ENCODE measurements around the gene GMEB2.

GMEB2 gene

DNA sequence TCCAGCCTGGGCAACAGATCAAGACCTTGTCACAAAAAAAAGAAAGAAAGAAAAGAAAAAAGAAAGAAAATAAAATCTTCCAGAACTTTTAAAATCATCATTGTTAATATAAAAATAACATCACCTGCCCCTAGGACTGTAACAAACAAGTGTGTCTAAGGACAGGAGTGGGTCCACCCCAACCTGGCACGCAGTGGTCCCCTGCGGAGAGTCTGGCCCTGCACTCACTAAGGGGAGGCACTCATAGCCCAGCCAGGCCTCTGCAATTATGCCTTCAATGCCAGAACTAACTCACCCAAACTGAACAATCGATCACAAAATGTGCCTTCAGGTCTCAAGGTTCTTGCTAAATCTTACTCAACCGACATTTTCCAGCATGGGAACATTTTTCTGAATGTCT lies 4.8 kb downstream of the GMEB2 start:
- DNase-seq (ENCODE audit: extremely low spot score): no peak
- ChIA-PET CTCF (no interaction called here), POLR2A (no interaction called here)
- TF ChIP-seq CTCF (IDR thresholded peaks at IDR 0.05; ENCODE audit: control extremely low read depth, extremely low read depth, low read depth, missing control alignments): no peak

DNA sequence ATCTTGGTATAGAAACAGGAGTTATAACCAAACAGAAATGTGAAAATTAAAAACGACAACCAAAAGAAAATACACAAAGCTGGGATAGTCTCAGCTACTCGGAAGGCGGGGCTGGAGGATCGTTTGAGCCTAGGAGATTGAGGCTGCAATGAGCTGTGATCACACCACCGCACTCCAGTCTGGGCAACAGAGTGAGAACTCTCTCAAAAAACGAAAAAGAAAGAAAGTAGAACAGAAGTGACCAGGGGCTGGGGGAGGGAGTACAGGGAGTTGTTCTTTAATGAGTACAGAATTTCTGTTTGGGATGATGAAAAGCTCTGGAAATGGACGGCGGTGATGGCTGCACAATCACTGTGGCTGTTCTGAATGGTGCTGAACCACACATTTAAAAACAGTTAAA lies 5.9 kb downstream of the GMEB2 start:
- no peak for DNase-seq (ENCODE audit: extremely low spot score)
- no peak for TF ChIP-seq CTCF (IDR thresholded peaks at IDR 0.05; ENCODE audit: control extremely low read depth, extremely low read depth, low read depth, missing control alignments)
- CTCF ChIA-PET: interaction anchor here (1.2 kb wide), 1 partner anchor 21 kb away, joined by 3 read pairs; no protein-coding TSS in a partner anchor
- POLR2A ChIA-PET: no interaction called here

GRCh38 chr20:63619505-63619904 lies 7.4 kb downstream of the GMEB2 start:
- no peak for TF ChIP-seq CTCF (IDR thresholded peaks at IDR 0.05; ENCODE audit: control extremely low read depth, extremely low read depth, low read depth, missing control alignments)
- POLR2A ChIA-PET: no interaction called here
- CTCF ChIA-PET: interaction anchor here (0.8 to 2.1 kb wide), 2 partner anchors 22 to 38 kb away, joined by 3 to 7 read pairs; no protein-coding TSS in a partner anchor
- DNase-seq (ENCODE audit: extremely low spot score): no peak

GRCh38 chr20:63619086-63619485 lies 7.8 kb downstream of the GMEB2 start:
- ChIA-PET CTCF (interaction anchor here (0.8 to 3.1 kb wide), 3 partner anchors 8 to 38 kb away, joined by 3 to 9 read pairs (median 7); partner anchors contain the start of gene GMEB2), POLR2A (no interaction called here)
- no peak for DNase-seq (ENCODE audit: extremely low spot score)
- TF ChIP-seq CTCF (IDR thresholded peaks at IDR 0.05; ENCODE audit: control extremely low read depth, extremely low read depth, low read depth, missing control alignments): no peak

DNA sequence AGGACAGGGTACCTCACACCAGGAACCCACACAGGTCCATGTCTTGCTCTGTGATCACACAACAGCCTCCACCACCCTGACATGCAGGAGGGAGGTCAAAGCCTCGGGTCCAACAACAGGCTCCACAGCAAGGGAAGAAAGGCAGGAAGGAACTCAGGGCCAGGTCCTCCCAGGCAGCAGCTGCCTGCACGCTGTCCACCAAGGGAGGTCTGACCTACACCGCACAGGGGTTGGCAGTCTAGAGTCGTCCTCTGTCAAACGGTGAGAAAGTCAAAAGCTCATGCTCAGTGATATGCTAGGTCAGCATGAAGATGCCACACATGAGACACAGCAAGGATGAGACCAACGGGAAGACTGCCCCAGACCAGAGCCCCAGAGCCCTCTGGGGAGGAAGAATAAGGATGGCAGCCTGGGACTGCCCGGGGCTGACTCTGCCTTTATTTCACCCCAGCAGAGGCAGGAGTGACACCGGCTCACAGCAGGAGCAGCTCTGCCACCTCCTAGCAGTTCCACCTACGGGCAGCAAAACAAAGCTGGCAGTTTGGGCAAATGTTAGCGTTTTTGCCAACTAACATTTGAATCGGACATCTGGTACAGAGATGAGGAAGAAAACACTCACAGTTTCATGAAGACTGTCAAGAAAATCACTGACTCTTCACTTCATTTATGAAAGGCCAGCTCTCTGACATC lies 8.5 kb downstream of the GMEB2 start:
- DNase-seq (ENCODE audit: extremely low spot score): no peak
- CTCF ChIA-PET: interaction anchor here (0.8 to 3.1 kb wide), 5 partner anchors 9 to 37 kb away, joined by 3 to 9 read pairs (median 7); partner anchors contain the start of gene GMEB2
- POLR2A ChIA-PET: no interaction called here
- no peak for TF ChIP-seq CTCF (IDR thresholded peaks at IDR 0.05; ENCODE audit: control extremely low read depth, extremely low read depth, low read depth, missing control alignments)

DNA sequence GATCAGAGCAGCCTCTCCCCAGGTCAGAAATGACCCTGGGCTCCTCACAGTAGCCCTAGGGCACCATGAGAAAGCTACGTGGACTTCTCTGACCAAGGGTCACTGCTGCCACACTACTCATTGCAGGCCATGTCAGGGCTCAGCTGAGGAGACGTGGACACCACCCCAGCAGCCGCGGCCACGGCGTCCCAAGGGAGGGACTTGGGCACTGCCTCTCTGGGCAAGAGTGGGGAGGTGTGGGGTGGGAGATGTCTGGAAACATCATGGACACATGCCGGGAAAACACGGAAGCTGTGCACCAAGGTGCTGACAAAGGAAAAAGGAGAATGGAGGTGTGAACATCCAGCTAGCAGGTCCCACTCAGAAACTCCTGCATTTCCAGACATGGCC lies 9.0 kb downstream of the GMEB2 start:
- DNase-seq (ENCODE audit: extremely low spot score): no peak
- ChIA-PET CTCF (interaction anchor here (1.0 to 3.1 kb wide), 4 partner anchors 9 to 37 kb away, joined by 3 to 9 read pairs (median 7); partner anchors contain the start of gene GMEB2), POLR2A (no interaction called here)
- TF ChIP-seq CTCF (IDR thresholded peaks at IDR 0.05; ENCODE audit: control extremely low read depth, extremely low read depth, low read depth, missing control alignments): no peak
